ENCODE data around the gene ATG2B.

GRCh38 chr14:96271421-96271762, 91.7 kb downstream of the ATG2B start:
- no peak for TF ChIP-seq MXI1 (IDR thresholded peaks at IDR 0.05; ENCODE audit: borderline replicate concordance, low read depth, low read length)
- no peak for TF ChIP-seq POLR2A (IDR thresholded peaks at IDR 0.05; ENCODE audit: low read depth, low read length)
- TF ChIP-seq CTCF (conservative IDR thresholded peaks at IDR 0.05; ENCODE audit: low read depth, low read length): no peak
- TF ChIP-seq BHLHE40 (IDR thresholded peaks at IDR 0.05; ENCODE audit: low read depth, low read length): no peak
- TF ChIP-seq SMC3 (IDR thresholded peaks at IDR 0.05; ENCODE audit: low read depth, low read length): no peak
- TF ChIP-seq USF2 (IDR thresholded peaks at IDR 0.05; ENCODE audit: low read depth, low read length): no peak
- TF ChIP-seq MAFK (IDR thresholded peaks at IDR 0.05; ENCODE audit: low read depth, low read length): no peak
- no peak for TF ChIP-seq RFX5 (IDR thresholded peaks at IDR 0.05; ENCODE audit: low read depth, low read length)
- TF ChIP-seq, protein P1, sequence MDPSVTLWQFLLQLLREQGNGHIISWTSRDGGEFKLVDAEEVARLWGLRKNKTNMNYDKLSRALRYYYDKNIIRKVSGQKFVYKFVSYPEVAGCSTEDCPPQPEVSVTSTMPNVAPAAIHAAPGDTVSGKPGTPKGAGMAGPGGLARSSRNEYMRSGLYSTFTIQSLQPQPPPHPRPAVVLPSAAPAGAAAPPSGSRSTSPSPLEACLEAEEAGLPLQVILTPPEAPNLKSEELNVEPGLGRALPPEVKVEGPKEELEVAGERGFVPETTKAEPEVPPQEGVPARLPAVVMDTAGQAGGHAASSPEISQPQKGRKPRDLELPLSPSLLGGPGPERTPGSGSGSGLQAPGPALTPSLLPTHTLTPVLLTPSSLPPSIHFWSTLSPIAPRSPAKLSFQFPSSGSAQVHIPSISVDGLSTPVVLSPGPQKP (IDR thresholded peaks at IDR 0.05; ENCODE audit: borderline replicate concordance, low read depth, low read length): no peak
- TF ChIP-seq FOS (IDR thresholded peaks at IDR 0.05; ENCODE audit: low read depth, low read length): no peak
- no peak for TF ChIP-seq RAD21 (IDR thresholded peaks at IDR 0.05; ENCODE audit: low read length)

Measured in IMR-90 (cell line).